ENCODE results near the gene TROAP.
A peak's percentile ranks its signal among the peaks of the same experiment; 100 is the strongest.
"Not testable (repeated sequence)": the region's sequence is repeated elsewhere in the genome, so short reads cannot be mapped to it uniquely, and the experiment has no call there.

The TROAP gene

DNA sequence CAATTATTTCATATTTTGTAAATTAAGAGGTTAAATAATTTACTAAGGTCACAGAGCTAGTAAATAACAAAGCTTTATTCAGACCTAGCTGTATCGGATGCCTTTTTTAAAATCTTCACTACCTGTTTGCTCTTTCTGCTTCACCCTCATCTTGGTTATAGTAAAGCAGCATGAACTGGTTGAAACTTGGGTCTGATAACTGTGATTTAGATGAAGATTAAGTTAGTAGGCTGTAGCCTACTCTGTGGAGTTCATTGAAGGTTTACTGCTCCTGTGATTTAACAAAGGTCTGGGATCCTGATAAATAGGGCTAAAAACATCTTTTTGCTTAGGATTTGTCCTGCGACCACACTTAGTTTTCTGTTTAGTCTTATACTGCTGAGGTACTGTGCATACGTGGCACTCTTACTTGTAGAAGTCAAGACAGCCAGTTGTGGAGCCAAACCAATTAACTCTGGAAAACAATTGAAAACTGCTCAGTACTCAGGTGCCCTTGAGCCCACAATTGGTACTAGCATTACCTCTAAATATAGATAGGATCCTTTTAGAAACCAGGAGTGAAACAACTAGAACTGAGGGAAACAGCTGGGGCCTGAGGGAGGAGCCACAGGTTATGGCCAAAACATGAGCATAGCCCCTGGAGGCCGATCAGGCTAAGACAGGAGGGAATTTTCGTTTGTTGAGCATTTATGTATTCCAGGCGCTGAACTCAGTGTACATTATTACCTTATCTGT is 46.5 kb downstream of the TROAP start:
- FAIRE-seq, result peak; percentile 57

GRCh38 chr12:49370539-49370938 is 47.5 kb downstream of the TROAP start:
- FAIRE-seq, result no peak

DNA sequence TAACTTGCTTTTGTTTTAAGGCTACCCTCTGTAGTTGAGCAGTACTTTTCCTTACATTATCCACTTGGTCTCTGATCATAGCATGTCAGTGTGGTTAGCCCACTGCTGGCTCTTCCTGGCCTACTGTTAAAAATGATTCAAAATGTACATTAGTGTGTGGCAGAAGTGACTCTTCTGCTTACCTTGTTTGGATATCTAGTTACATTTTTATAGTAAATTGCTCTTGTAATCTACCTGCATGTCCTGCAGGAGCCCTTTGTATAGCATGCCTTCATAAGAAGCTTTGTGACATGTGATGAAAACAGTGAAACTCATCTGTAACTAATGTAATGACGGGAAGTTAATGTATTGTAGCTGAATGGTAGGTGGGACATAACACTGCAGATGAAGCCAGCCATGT is 52.4 kb downstream of the TROAP start:
- no peak for FAIRE-seq

DNA sequence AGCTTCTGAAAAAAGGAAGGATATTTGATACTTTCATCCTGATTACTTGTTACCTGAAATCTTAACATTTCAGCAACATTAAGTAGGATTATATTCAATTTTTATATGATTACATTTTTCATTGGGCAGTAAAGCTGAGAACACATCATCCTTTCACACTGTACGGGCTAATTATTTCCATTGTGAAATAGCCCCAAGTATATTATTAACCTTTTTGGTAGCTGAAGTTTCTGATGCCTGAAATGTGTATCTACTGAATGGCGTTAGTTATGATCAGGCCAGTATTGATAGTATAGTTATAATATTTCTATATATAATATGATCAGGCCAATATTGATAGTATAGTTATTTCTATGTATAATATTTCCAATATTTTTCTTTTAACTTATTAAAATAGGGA is 54.3 kb downstream of the TROAP start:
- no peak for FAIRE-seq

DNA sequence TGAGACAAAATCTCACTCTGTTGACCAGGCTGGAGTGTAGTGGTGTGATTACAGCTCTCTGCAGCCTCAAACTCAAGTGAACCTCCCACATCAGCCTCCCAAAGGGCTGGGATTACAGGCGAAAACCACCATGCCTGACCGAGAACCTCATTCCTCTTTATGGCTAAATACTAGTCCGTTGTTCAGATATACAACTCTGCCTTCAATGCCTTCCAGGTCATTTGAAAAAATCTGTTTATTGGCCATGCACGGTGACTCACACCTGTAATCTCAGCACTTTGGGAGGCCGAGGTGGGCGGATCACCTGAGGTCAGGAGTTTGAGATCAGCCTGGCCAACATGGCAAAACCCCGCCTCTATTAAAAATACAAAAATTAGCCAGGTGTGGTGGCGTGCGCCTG is 57.1 kb downstream of the TROAP start:
- not testable (repeated sequence) for FAIRE-seq

Data from G401.6 (cell line).